Stimulated activated CD8-positive, alpha-beta memory T cell treated with anti-CD3 and anti-CD28 coated beads, Interleukin-15, amount 100 ng/mL, for 48 hours (primary cell): ENCODE results near the gene PDLIM1.
"Not testable (repeated sequence)": the region's sequence is repeated elsewhere in the genome, so short reads cannot be mapped to it uniquely, and the experiment has no call there.

Experiments
- DNase-seq, 2 donors: peaks; one replicate each; pipeline ENCODE4 v3.0.0-alpha.2; 2020; ENCODE audit warnings: low read depth in 2 of 2

The PDLIM1 gene

DNA sequence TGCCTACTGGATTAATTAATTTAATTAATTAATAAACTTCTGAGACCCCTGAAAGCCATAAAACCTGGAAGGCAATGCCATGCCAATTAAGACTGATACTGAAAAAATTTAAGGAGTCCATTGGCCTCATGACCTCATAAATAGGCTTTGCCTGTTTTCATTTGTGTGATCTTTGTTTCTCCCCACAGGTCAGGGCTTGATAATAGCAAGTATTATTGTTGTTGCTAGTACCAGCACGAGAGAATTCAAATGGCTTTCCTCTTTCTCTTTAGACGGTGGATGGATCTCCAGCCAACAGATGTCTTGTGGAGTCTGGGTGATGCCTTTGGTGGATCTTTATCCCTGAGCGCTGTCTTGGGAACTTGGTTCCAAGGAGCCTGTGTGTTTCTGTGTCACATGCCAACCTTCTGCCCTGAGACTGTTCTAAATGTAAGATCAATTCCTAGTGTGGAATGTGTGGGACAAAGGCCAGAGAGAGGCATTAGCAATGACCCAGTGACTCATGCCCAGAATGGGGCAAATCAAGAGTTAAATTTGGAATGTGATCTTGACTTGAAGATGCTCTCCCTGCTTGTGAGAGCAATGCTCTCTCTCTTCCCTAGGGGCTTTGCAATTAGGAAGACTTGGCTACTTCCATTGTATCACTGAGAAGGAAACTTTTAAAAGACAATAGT, 79.1 kb downstream of the PDLIM1 start:
- no peak for DNase-seq

- no peak for DNase-seq
These were observed 81.2 kb downstream of the PDLIM1 start for GRCh38 chr10:95209509-95210127.

GRCh38 chr10:95208702-95209391, 82.0 kb downstream of the PDLIM1 start:
- no peak for DNase-seq

GRCh38 chr10:95202865-95203264, 87.9 kb downstream of the PDLIM1 start:
- not testable (repeated sequence) for DNase-seq

DNA sequence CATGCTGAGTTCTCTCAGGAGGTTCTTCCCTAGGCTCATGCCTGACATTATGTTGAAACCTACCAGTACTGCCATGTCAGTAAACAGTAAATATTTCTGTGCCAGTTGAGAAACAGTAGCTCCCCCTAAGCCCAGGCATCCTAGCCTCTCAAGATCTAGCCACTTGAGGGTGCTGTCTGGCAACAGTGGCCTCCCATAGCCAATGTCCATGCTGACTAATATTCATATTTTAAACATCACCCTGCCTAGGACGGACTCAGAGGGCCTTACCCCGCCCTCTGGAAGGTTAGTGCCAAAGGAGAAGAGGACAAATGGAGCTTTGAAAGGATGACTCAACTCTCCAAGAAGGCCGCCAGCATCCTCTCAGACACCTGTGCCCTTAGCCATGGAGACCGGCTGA, 89.1 kb downstream of the PDLIM1 start:
- no peak for DNase-seq

GRCh38 chr10:95196046-95196445, 94.8 kb downstream of the PDLIM1 start:
- no peak for DNase-seq

- DNase-seq = no peak
These were observed 96.9 kb downstream of the PDLIM1 start, which contains the start of gene ACSM6 for GRCh38 chr10:95193944-95194343. ACSM6 (plus strand) TSS chr10:95194238; CDS start chr10:95194486, 248 bp downstream.

GRCh38 chr10:95188593-95188992, 102.2 kb downstream of the PDLIM1 start:
- DNase-seq = no peak

- DNase-seq = no peak
These were observed 103.2 kb downstream of the PDLIM1 start for GRCh38 chr10:95187617-95188016.
